SK-N-SH (cell line): ENCODE results near the gene RPL15. TPM values are rescaled to one million over a fixed set of nuclear protein-coding genes. Genes with fewer than 3 reads are reported as not detected.

ENCODE experiments used
- CTCF ChIA-PET: fragments of 300-600, 350-600 bp; formaldehyde crosslinking; extraction: SDS; loops from one replicate; lab custom pipeline; 2021; lab: Yijun Ruan, JAX
- POLR2A ChIA-PET: fragments of 350-600 bp; sonication (Branson Sonifier 250); formaldehyde crosslinking; extraction: SDS; loops from one replicate; lab custom pipeline; 2020; ENCODE audit warnings: antibody characterized with exemption, inconsistent platforms; lab: Yijun Ruan, JAX
- DNase-seq: peaks from one replicate; pipeline ENCODE4 v3.0.0; 2012
- H2AFZ ChIP-seq: fragments of 200-600 bp; sonication (generic); 2 replicates; pipeline ENCODE4 v1.8.1; 2016; ENCODE audit warnings: antibody characterized with exemption, mild to moderate bottlenecking, low read depth
- H3F3A ChIP-seq: fragments of 200-600 bp; sonication (generic); replicated peaks from 2 replicates; pipeline ENCODE3; 2016; ENCODE audit warnings: antibody characterized with exemption, mild to moderate bottlenecking; ENCODE audit not compliant: insufficient read depth
- H3K27ac ChIP-seq, 2 experiments: fragments of 200-500 bp in 1 of 2; fragments of 200-600 bp in 1 of 2; sonication (Bioruptor generic) in 1 of 2; sonication (generic), shearing (Covaris generic) in 1 of 2; 2 replicates each; pipeline versions ENCODE4 v1.5.1 to v1.6.1; 2014 to 2016; ENCODE audit warnings: low read depth in 2 of 2, inconsistent platforms in 1 of 2, low read length in 1 of 2, mild to moderate bottlenecking in 1 of 2, mixed read lengths in 1 of 2
- H3K27me3 ChIP-seq: fragments of 200-600 bp; sonication (generic), shearing (Covaris generic); 2 replicates; pipeline ENCODE4 v1.6.1; 2016; ENCODE audit warnings: mixed run types; ENCODE audit not compliant: insufficient read depth
- H3K36me3 ChIP-seq, 2 experiments: fragments of 200-500 bp in 1 of 2; fragments of 200-600 bp in 1 of 2; sonication (Bioruptor generic) in 1 of 2; sonication (generic) in 1 of 2; replicated peaks in 1 of 2; 2 replicates each; pipeline versions ENCODE3 to v1.5.1; 2014 to 2016; ENCODE audit warnings: low read length in 1 of 2, mild to moderate bottlenecking in 1 of 2; ENCODE audit not compliant: insufficient read depth in 2 of 2, control insufficient read depth in 1 of 2
- H3K4me1 ChIP-seq, 2 experiments: fragments of 200-500 bp in 1 of 2; fragments of 200-600 bp in 1 of 2; sonication (Bioruptor generic) in 1 of 2; sonication (generic), shearing (Covaris generic) in 1 of 2; 2 replicates each; pipeline versions ENCODE4 v1.5.1 to v1.6.1; 2014 to 2016; ENCODE audit warnings: low read depth in 1 of 2, low read length in 1 of 2, mixed run types in 1 of 2; ENCODE audit not compliant: insufficient read depth in 2 of 2, control insufficient read depth in 1 of 2
- H3K4me2 ChIP-seq: fragments of 200-600 bp; sonication (generic), shearing (Covaris generic); 2 replicates; pipeline ENCODE4 v1.6.1; 2017; ENCODE audit warnings: mixed run types
- H3K4me3 ChIP-seq, 2 experiments: fragments of 200-500 bp in 1 of 2; fragments of 200-600 bp in 1 of 2; sonication (Bioruptor generic) in 1 of 2; sonication (generic), shearing (Covaris generic) in 1 of 2; 2 replicates each; pipeline versions ENCODE4 v1.5.1 to v1.8.1; 2014 to 2016; ENCODE audit warnings: low read depth in 2 of 2, inconsistent platforms in 1 of 2, low read length in 1 of 2, mild to moderate bottlenecking in 1 of 2, mixed read lengths in 1 of 2, moderate library complexity in 1 of 2
- H3K79me2 ChIP-seq: fragments of 200-600 bp; sonication (generic); 2 replicates; pipeline ENCODE4 v1.8.1; 2017; ENCODE audit warnings: mild to moderate bottlenecking; ENCODE audit not compliant: insufficient read depth
- H3K9ac ChIP-seq: fragments of 200-600 bp; sonication (generic); 2 replicates; pipeline ENCODE4 v1.6.1; 2017; ENCODE audit warnings: mixed run types
- H3K9me2 ChIP-seq: fragments of 200-600 bp; sonication (generic); 2 replicates; pipeline ENCODE4 v1.6.1; 2017; ENCODE audit warnings: mixed run types
- H3K9me3 ChIP-seq: fragments of 200-600 bp; sonication (generic); 2 replicates; pipeline ENCODE4 v1.6.1; 2017; ENCODE audit warnings: mixed run types, mild to moderate bottlenecking, moderate library complexity
- H4K20me1 ChIP-seq: fragments of 200-600 bp; sonication (generic); 2 replicates; pipeline ENCODE4 v1.6.1; 2017; ENCODE audit warnings: mild to moderate bottlenecking, mixed run types; ENCODE audit not compliant: insufficient read depth
- ELF1 ChIP-seq: IDR thresholded peaks from 2 replicates; pipeline ENCODE4 v1.4.0; 2012
- EP300 ChIP-seq, 2 experiments: IDR thresholded peaks; 2 replicates each; pipeline versions ENCODE4 v1.4.0 to v1.6.1; 2012; ENCODE audit warnings: borderline replicate concordance in 1 of 2, low read depth in 1 of 2, low read length in 1 of 2
- FOXJ3 ChIP-seq: sonication (generic); formaldehyde crosslinking; IDR thresholded peaks from 2 replicates; pipeline ENCODE4 v1.5.1; 2020; ENCODE audit warnings: mild to moderate bottlenecking, missing genetic modification reagents
- JUND ChIP-seq: IDR thresholded peaks from 2 replicates; pipeline ENCODE4 v1.4.0; 2012
- MEF2A ChIP-seq: IDR thresholded peaks from 2 replicates; pipeline ENCODE4 v1.4.0; 2012; ENCODE audit warnings: low read depth, borderline replicate concordance
- MXI1 ChIP-seq: IDR thresholded peaks from 2 replicates; pipeline ENCODE4 v1.6.1; 2012; ENCODE audit warnings: mild to moderate bottlenecking, low read depth, low read length, improper control_type of control experiment
- POLR2AphosphoS5 ChIP-seq: IDR thresholded peaks from 2 replicates; pipeline ENCODE4 v1.6.1; 2012; ENCODE audit warnings: low read depth, low read length
- RCOR1 ChIP-seq: fragments of 150-350 bp; IDR thresholded peaks from 2 replicates; pipeline ENCODE4 v1.6.1; 2017; ENCODE audit warnings: antibody characterized with exemption, low read length
- RFX5 ChIP-seq: IDR thresholded peaks from 2 replicates; pipeline ENCODE4 v1.6.1; 2012; ENCODE audit warnings: mild to moderate bottlenecking, improper control_type of control experiment, low read length
- SMC3 ChIP-seq: IDR thresholded peaks from 2 replicates; pipeline ENCODE4 v1.6.1; 2012; ENCODE audit warnings: low read depth, low read length, improper control_type of control experiment
- TAF1 ChIP-seq: IDR thresholded peaks from 2 replicates; pipeline ENCODE4 v1.6.1; 2012; ENCODE audit warnings: low read depth, mild to moderate bottlenecking, low read length, moderate library complexity, borderline replicate concordance
- TCF12 ChIP-seq: IDR thresholded peaks from 2 replicates; pipeline ENCODE4 v1.4.0; 2012
- YY1 ChIP-seq: IDR thresholded peaks from 2 replicates; pipeline ENCODE4 v1.4.0; 2012; ENCODE audit warnings: low read depth, mild to moderate bottlenecking
- WGBS: methylation state at CpG from one replicate; pipeline ENCODE4 v1.1.6; 2017; ENCODE audit warnings: low lambda C conversion rate; 5-methylcytosine and 5-hydroxymethylcytosine counted together
- polyA plus RNA-seq, 3 experiments: library from polyadenylated mRNA; depleted of rRNA; stranded (reverse); fragments of >200 nt; gene quantifications; 2 replicates each; pipeline ENCODE4 v1.2.3, GENCODE V29; 2012
- TF ChIP-seq, protein P1 (sequence below): IDR thresholded peaks from 2 replicates; pipeline ENCODE4 v1.4.0; 2012; ENCODE audit warnings: low read depth, borderline replicate concordance
- TF ChIP-seq, protein P2 (sequence below): IDR thresholded peaks from 2 replicates; pipeline ENCODE4 v1.6.1; 2012; ENCODE audit warnings: mild to moderate bottlenecking, low read depth, low read length, moderate library complexity

Gene RPL15
- polyA plus RNA-seq, 1 of the 3 experiments (the other 2 are of a cell fraction): 5,582 TPM

DNA sequence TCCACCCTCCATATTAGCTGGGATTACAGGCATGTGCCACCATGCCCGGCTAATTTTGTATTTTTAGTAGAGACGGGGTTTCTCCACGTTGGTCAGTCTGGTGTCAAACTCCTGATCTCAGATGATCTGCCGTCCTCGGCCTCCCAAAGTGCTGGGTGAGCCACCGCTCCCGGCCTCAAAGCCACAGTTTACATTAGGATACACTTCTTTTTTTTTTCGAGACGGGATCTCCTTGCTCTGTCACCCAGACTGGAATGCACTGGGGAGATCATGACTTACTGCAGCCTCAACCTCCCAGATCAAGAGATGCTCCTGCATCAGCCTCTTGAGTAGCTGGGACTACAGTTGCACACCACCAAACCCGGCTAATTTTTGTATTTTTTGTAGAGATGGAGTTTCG is 25.6 kb downstream of the RPL15 start:
- H3K4me2 ChIP-seq: no peak overlapping the region
- no peaks in the 10 kb centered on the region for H3K9me2 ChIP-seq
- 96% methylated on average over 11 of the region's 11 CpGs for WGBS
- H3F3A ChIP-seq: peaks cover 14% of the 10 kb centered on the region
- peaks cover 0 to 6% of the 10 kb centered on the region in 2 experiments for H3K36me3 ChIP-seq
- no peak overlapping the region for H3K9ac ChIP-seq
- no peaks in the 10 kb centered on the region for H3K9me3 ChIP-seq
- CTCF ChIA-PET: interaction anchor here (1.0 kb wide), 1 partner anchor 57 kb away, joined by 3 read pairs; no protein-coding TSS in a partner anchor
- no peak overlapping the region for H3K27ac ChIP-seq
- H3K79me2 ChIP-seq: peaks cover 16% of the 10 kb centered on the region
- H4K20me1 ChIP-seq: peaks cover 15% of the 10 kb centered on the region
- peaks cover 11 to 16% of the 10 kb centered on the region in 2 experiments; a peak in 3 of 4 replicates for H3K4me1 ChIP-seq
- no peak overlapping the region for H2AFZ ChIP-seq
- H3K4me3 ChIP-seq: no peak overlapping the region
- POLR2A ChIA-PET: no interaction called here
- no peaks in the 10 kb centered on the region for H3K27me3 ChIP-seq
- no peak for DNase-seq
- TF ChIP-seq TAF1: no peak
- no peak for TF ChIP-seq JUND
- TF ChIP-seq, protein P1, sequence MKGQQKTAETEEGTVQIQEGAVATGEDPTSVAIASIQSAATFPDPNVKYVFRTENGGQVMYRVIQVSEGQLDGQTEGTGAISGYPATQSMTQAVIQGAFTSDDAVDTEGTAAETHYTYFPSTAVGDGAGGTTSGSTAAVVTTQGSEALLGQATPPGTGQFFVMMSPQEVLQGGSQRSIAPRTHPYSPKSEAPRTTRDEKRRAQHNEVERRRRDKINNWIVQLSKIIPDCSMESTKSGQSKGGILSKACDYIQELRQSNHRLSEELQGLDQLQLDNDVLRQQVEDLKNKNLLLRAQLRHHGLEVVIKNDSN: no peak
- no peak for TF ChIP-seq RFX5
- TF ChIP-seq YY1: no peak
- no peak for TF ChIP-seq MXI1
- TF ChIP-seq, protein P2, sequence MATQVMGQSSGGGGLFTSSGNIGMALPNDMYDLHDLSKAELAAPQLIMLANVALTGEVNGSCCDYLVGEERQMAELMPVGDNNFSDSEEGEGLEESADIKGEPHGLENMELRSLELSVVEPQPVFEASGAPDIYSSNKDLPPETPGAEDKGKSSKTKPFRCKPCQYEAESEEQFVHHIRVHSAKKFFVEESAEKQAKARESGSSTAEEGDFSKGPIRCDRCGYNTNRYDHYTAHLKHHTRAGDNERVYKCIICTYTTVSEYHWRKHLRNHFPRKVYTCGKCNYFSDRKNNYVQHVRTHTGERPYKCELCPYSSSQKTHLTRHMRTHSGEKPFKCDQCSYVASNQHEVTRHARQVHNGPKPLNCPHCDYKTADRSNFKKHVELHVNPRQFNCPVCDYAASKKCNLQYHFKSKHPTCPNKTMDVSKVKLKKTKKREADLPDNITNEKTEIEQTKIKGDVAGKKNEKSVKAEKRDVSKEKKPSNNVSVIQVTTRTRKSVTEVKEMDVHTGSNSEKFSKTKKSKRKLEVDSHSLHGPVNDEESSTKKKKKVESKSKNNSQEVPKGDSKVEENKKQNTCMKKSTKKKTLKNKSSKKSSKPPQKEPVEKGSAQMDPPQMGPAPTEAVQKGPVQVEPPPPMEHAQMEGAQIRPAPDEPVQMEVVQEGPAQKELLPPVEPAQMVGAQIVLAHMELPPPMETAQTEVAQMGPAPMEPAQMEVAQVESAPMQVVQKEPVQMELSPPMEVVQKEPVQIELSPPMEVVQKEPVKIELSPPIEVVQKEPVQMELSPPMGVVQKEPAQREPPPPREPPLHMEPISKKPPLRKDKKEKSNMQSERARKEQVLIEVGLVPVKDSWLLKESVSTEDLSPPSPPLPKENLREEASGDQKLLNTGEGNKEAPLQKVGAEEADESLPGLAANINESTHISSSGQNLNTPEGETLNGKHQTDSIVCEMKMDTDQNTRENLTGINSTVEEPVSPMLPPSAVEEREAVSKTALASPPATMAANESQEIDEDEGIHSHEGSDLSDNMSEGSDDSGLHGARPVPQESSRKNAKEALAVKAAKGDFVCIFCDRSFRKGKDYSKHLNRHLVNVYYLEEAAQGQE: no peak
- TF ChIP-seq FOXJ3: no peak
- TF ChIP-seq SMC3: no peak
- TF ChIP-seq POLR2AphosphoS5: no peak
- no peak for TF ChIP-seq MEF2A
- TF ChIP-seq TCF12: no peak
- no peak for TF ChIP-seq ELF1
- TF ChIP-seq EP300 (IDR thresholded peaks at IDR 0.05; ENCODE audit: borderline replicate concordance in 1 of 2, low read depth in 1 of 2, low read length in 1 of 2): no peak
- TF ChIP-seq RCOR1: no peak
